Measurements from ENCODE around the gene STPG3.
"Not testable (repeated sequence)": the region's sequence is repeated elsewhere in the genome, so short reads cannot be mapped to it uniquely, and the experiment has no call there.

STPG3 gene

DNA sequence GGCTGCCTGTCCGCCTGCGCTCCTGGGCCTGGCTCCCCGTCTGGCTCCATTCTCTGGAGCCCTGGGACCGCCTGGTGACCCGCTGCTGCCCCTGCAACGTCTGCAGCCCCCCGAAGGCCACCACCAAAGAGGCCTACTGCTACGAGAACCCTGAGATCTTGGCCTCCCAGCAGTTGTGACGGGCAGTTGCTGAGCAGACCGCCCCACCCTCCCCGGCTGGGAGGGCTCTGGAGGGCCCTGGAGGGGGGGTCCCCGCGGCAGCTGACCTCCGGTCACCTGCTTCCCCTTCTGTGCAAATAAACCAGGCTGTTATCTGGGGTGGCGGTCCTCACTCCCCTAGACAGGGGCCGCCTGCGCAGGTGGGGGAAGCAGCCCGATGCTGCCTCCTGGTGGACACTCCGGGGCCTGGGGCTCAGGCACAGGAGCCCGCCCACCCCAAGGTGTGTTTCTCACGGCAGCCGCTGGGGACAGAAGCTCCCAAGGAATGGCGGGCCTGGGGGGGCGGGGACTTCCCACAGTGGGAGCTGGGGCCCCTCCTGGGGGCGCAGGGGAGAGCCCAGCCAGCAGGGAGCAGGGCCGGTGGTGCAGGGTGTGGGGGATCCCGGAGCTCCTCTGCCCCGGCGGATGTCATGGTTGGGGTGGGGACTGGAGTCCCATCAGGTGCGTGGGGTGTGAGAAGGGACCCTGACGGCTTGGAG lies 14.7 kb upstream of the STPG3 start:
- DNase-seq (ENCODE audit: extremely low read depth, low read depth), result peak; percentile 29
- TF ChIP-seq, protein P1, sequence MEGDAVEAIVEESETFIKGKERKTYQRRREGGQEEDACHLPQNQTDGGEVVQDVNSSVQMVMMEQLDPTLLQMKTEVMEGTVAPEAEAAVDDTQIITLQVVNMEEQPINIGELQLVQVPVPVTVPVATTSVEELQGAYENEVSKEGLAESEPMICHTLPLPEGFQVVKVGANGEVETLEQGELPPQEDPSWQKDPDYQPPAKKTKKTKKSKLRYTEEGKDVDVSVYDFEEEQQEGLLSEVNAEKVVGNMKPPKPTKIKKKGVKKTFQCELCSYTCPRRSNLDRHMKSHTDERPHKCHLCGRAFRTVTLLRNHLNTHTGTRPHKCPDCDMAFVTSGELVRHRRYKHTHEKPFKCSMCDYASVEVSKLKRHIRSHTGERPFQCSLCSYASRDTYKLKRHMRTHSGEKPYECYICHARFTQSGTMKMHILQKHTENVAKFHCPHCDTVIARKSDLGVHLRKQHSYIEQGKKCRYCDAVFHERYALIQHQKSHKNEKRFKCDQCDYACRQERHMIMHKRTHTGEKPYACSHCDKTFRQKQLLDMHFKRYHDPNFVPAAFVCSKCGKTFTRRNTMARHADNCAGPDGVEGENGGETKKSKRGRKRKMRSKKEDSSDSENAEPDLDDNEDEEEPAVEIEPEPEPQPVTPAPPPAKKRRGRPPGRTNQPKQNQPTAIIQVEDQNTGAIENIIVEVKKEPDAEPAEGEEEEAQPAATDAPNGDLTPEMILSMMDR (IDR thresholded peaks at IDR 0.05; ENCODE audit: low read depth, low read length), result peak; percentile 92

DNA sequence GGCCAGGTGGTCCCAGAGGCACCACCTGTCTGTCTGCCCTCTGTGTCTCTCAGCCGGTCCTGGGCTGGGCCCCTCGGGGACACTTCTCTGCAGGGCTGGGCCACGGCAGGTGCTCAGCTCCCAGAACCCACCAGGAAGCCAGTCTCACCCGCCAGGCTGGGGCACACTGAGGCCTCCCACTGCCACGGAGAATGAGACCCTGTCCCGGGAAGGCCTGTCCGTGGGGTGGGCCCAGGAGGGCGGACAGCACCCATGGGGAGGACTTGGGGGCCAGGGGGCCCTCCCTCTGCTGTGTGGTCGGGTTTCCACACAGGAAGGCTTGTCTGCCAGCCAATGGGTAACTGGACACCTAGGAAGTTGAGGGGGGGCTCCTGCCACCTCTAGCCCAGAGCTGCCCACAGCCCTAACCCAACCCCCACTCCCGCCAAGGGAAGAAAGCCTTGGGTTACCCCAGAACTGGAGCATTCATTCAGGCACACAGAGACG lies 14.1 kb upstream of the STPG3 start:
- TF ChIP-seq, protein P1 (IDR thresholded peaks at IDR 0.05; ENCODE audit: low read depth, low read length), result no peak
- DNase-seq (ENCODE audit: extremely low read depth, low read depth), result no peak

DNA sequence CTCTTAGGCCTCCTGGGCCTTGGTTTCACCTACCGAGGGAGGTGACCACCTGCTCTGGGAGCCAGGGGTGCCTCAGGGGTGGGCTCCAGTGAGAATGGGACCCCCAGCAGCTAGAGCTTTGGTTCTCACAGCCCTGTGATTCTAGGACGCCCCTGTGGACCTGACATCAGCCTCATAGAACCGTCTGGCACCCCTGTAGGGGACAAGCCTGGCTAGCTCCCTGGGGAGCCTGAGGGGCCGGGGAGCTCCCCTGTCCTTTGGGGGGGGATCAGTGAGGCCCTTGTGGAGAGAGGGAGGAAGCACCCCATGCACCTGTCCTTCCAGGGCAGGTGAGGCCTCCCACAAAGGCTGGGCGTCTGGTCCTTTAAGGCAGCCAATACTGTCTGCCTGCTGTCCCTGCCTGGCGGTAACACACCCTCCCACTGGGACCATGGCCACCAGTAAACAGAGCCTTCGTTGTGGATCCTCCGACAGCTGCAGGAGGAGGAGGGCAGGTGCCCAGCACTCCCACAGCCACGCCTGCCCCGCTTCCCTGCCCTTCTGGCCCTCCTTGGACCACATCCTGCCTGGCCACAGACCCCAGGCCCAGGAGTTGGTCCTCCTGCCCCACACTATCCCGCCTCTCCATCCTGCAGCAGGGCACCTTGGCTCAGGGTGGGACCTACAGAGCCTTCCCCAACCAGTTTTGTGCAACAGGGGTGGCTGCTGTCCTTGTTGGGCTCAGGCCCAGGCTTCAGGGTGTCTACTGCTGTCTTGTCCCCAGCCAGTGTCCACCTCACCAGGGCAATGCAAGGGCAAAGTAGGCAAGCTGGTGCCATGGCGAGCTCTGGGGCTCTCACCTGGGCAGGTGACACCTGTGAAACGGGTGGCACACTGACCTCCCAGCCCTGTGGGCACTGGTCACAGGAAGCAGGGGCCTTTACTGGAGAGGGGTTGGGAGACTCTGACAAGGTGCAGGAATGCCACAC lies 13.0 kb upstream of the STPG3 start:
- TF ChIP-seq, protein P1 (IDR thresholded peaks at IDR 0.05; ENCODE audit: low read depth, low read length), result no peak
- no peak for DNase-seq (ENCODE audit: extremely low read depth, low read depth)

DNA sequence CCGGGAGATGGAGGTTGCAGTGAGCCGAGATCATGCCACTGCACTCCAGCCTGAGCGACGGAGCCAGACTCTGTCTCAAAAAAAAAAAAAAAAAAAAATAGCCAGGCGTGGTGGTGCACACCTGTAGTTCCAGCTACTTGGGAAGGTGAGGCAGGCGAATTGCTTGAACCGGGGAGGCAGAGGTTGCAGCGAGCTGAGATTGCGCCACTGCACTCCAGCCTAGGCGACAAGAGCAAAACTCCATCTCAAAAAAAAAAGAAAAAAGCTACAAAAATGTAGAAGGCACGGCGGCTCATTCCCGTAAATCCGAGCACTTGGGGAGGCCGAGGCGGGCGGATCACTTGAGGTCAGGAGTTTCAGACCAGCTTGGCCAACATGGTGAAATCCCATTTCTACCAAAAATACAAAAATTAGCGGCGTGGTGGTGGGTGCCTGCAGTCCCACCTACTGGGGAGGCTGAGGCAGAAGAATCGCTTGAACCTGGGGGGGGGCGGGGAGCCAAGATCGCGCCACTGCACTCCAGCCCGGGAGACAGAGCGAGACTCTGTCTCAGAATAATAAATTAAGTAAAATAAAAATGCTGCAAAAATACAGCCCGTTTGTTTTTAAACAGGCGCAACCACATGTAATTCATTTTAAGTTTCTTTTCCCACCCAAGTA lies 11.4 kb upstream of the STPG3 start:
- DNase-seq (ENCODE audit: extremely low read depth, low read depth), result not testable (repeated sequence)

DNA sequence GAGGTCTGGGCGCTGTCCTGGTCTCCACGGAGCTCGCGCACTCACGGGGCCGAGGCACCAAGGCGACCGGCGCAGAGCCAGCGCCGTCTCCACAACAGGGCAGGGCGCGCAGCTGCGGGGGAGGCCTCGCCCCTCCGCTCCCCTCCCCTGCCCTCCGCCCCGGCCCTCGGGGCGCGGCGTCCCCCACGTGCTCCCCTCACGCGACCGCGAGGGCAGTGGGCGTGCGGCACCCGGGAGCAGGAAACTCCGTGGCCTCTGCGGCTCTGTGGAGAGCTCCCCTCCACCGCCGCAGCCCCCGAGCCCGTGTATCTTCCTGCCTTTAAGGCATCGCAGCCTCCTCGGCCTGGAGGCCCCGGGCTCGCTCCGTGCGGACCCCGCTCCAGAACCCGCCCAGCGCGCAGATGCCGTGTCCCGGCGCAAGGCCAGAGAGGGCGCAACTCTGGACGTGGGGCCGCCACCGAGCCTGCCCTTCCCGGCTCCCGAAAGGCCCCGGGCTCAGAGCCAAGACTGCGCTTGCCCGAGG lies 10.7 kb upstream of the STPG3 start:
- DNase-seq (ENCODE audit: extremely low read depth, low read depth), result peak; percentile 59
- TF ChIP-seq, protein P1 (IDR thresholded peaks at IDR 0.05; ENCODE audit: low read depth, low read length), result no peak

DNA sequence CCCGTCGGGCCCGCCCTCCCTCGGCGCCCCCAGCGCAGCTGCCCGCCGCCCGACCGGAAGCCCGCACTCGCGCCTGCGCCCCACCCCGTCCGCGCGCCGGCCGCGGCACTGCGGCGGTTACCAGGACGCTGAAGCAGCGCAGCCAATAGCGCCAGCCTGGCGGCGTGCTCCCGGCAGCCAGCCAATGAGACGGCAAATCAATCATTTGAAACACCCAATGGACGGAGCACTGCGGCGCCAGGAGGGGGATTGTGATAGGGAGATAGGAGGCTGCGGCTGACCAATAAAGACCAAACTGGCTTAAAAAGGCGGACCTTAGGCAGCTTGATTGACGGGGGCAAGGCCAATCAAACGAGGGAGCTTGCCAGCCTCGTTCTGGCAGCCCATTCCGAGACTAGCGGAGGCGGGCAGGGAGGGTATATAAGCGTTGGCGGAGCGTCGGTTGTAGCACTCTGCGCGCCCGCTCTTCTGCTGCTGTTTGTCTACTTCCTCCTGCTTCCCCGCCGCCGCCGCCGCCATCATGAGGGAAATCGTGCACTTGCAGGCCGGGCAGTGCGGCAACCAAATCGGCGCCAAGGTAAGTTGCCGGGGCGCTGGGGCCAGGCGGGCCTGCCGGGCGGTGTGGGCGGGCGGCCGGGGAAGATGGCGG lies 10.1 kb upstream of the STPG3 start, which contains the start of gene TUBB4B:
TUBB4B (plus strand) TSS at position 447 of the 649 bp plus-strand sequence; CDS start at position 521, 74 bp downstream.
- peak; percentile 100 for DNase-seq (ENCODE audit: extremely low read depth, low read depth)
- TF ChIP-seq, protein P1 (IDR thresholded peaks at IDR 0.05; ENCODE audit: low read depth, low read length), result no peak

Data from AG09319 (cell line).